ENCODE measurements around the gene TMEM109.
A peak's percentile ranks its signal among the peaks of the same experiment; 100 is the strongest.
"Not testable (repeated sequence)": the region's sequence is repeated elsewhere in the genome, so short reads cannot be mapped to it uniquely, and the experiment has no call there.

The TMEM109 gene

DNA sequence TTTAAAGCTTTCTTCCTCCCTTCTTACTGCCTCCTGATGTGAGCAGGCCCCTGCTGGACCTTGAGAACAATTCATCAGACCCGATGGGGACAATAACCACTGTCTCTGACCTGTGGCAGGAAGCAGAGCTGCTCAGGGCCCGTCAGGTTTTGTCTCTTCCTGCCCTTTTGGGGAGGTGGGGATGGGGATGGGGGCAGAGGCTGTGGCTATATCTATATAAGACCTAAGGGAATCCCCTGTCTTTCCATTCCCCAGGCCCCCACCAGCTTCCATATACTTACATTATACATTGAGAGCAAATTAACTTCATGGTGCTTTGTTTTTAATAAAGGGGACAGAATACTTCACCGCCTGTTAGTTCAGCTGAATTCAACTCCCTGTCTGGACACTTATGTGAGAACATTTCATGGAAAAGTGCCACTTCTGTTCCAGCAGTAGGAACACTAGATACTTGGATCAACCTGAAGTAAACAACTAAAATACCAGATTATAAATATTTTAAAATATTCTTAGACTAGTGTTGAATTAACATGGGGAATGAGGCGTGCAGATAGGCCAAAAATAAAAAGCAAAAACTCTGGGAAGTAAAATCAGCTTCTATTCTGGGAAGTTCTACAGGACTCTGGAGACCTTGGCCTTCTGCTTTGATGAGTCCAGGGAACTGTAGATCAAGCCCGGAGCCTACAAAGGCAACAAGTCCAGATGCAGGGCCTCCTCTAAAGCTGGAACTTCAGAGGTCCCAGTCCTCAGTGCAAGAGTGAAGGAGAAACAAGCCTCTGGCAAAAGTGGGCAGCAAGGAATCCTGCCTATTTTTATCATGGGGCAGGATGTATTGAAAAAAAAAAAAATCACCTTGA, 35.5 kb upstream of the TMEM109 start:
- DNase-seq (ENCODE audit: low spot score), result no peak

DNA sequence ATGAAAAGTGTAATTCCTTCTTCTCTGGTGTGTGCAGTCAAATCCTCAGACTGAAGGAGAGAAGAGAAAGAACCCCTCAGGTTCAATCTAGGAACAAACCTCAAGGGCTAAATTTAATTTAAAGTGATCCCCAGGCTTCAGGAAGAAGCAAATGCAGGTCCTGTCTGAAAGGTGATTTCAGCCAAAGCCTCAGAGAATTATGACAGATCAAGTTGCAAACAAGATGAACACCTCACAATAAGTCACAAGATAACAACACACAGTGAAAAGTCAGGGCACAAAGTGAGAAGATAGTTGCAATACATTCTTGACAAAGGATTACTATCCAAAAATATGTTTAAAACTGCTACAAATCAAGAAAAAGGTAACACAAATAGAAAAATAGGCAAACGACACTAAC, 34.9 kb upstream of the TMEM109 start:
- DNase-seq (ENCODE audit: low spot score), result no peak

DNA sequence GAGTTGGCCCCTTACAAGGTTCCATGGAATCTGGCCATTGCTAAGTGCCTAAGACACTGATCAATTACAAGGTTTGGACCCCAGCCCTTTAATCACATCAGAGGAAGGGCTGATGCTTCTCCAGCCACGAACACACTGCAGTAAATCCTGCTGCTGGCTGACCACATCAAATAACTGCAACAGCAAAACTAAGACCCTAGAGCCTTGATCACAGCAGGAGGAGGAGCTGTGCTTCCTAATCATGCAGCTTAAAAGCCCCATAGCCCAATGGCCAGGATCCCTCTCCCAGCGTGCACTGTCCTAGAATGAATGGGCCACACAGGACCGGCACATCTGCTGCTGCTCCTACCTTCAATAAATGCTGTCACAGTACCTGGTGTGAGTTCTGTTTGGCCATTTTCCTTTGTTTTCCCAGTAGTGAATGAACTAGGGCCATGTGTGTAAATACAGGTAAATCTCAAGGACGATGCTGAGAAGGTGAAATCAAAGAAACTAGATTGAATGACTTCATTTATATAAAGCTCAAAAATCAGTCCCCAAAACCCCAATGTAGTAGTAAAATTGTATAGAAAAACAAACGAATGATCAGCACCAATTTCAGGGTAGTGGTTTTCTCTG, 33.9 kb upstream of the TMEM109 start:
- DNase-seq (ENCODE audit: low spot score), result peak; percentile 41

DNA sequence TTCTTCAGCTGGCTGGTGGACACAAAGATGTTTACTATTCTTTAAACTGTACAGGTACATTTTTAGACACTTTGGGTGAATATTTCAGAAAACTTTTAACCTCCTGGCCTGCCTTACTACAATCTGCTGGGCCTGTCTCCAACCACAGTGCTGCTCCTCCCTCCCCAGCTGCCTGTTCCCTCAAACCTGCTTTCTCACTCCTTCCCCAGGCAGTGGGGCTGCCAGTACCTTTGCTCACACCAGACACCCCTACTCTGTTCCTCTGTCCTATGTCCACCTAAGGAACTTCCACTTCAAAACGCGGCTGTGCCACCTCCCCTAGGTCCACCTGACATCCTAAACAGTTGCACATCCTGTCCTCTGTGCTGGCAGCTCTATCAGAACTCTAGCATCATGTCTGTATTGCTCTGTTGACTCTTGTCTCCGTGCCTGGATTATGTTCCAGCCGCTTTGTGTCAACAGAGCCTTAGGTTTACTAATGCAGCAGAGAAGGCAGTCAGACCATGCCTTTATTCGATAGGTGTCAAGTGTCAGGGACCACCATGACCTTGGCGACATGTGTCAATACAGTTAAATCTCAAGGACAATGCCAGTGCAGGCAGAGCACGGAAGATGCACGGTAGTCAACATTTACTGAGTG, 33.2 kb upstream of the TMEM109 start:
- DNase-seq (ENCODE audit: low spot score), result peak; percentile 31

GRCh38 chr11:60887556-60887955, 26.4 kb upstream of the TMEM109 start:
- DNase-seq (ENCODE audit: low spot score), result peak; percentile 20

GRCh38 chr11:60889869-60890311, 24.1 kb upstream of the TMEM109 start:
- DNase-seq (ENCODE audit: low spot score), result no peak

DNA sequence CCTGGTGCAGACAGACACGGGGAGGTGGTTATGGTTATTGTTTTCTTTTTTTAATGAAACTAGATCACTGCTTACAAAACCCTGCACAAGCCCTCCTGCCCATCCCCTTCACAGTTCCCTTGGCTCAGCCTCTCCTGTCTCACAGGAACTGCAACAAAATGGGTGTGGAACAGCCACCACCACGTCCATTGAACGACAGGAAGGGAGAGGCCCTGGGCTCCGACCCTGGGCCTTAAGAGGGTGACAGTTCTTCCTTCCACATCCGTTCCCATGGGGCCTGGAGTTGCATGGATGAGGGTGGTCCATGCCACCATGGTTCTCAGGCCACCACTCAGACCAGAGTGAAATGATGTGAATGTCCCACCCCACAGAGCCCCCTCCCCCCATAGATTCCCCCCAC, 23.3 kb upstream of the TMEM109 start:
- DNase-seq (ENCODE audit: low spot score), result no peak

- DNase-seq (ENCODE audit: low spot score), result no peak
Observed at GRCh38 chr11:60891103-60891741, 22.7 kb upstream of the TMEM109 start.

- DNase-seq (ENCODE audit: low spot score), result no peak
Observed at GRCh38 chr11:60895687-60896086, 18.3 kb upstream of the TMEM109 start.

GRCh38 chr11:60897496-60897895, 16.5 kb upstream of the TMEM109 start:
- DNase-seq (ENCODE audit: low spot score), result no peak

- no peak for DNase-seq (ENCODE audit: low spot score)
Observed at GRCh38 chr11:60899046-60899936, 14.7 kb upstream of the TMEM109 start.

DNA sequence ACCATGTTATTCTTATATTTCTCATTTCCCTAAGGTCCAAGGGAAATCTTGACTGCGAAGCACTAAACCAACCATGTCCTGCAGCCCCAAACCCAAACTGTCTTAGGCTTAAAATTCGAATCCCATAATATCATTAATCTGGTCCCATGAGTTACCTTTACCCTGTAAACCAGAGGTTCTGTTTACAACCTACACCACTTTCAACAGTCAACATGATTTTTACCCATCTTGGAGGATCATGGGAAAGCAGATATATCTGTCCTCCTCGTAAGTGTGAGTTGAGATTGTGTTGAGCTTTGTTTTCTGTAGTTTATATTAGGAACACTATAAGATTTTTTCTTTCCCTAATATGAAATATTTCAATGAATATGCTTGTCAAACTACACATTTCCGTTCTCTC, 14.0 kb upstream of the TMEM109 start:
- DNase-seq (ENCODE audit: low spot score), result no peak

DNA sequence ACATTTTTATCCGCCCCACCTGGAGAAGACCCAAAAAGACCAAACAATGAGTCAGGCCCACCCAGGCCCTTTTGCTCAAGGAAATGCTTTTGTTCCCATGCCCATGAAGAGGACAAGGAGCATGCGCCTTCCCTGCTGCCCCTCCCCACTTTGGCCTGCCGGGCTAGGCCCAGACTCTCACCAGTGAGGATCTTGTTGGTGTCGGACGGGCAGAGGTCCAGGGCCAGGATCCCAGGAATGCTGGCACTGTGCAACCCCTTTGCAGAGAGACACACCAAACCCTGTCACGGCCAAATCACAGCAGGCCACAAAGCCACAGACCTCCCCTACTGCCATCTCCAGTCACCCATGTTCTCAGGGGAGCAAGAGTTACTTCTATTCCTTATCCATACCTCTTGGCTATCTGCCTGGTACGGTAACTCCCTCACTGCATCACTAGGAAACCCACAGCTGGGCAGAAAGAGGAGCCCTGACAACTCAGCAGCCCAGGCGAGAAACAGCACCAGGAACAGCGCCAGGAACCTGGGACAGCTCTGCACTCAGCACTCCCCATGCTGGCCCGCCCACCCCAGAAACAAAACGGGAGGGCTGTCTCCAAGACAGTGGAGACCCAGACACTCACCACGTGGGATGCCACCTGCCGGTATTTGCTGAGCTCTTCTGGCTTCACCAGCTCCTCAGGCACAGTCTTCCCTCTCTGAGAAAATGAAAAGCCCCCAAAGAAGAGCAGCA, 13.1 kb upstream of the TMEM109 start:
- no peak for DNase-seq (ENCODE audit: low spot score)

GRCh38 chr11:60902625-60903024, 11.3 kb upstream of the TMEM109 start:
- no peak for DNase-seq (ENCODE audit: low spot score)

- no peak for DNase-seq (ENCODE audit: low spot score)
Observed at GRCh38 chr11:60905047-60905446, 8.9 kb upstream of the TMEM109 start.

- no peak for DNase-seq (ENCODE audit: low spot score)
Observed at GRCh38 chr11:60905551-60906113, 8.3 kb upstream of the TMEM109 start.

GRCh38 chr11:60906132-60906972, 7.6 kb upstream of the TMEM109 start, which contains the start of gene PRPF19:
Gene PRPF19 (minus strand): TSS chr11:60906585. CDS start chr11:60906382, 203 bp downstream.
- DNase-seq (ENCODE audit: low spot score), result peak; percentile 97

DNA sequence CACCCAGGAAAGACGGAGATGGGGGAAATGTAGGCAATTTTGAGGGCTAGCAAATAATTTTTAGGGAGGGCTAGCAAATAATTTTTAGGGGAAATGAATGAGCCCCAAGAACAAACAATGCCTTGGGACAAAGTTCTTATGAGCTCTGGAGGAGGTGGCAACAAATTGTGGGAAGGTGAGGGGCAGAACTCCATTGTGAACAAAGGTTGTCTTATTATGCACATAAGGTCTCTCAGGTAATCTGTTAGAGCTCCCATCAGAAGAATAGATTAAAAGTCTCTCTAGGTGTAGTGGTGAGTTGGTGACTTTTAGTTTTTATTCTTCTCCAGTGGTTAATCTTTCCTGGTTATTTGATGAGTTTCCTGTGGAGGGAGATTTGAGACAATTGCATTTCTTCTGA, 5.2 kb upstream of the TMEM109 start:
- no peak for DNase-seq (ENCODE audit: low spot score)

- DNase-seq (ENCODE audit: low spot score), result not testable (repeated sequence)
Observed at GRCh38 chr11:60909680-60910280, 4.2 kb upstream of the TMEM109 start.
